Hepatocyte (in vitro differentiated cells): Measurements from ENCODE around the gene PEAK1.

ENCODE experiments used
- CTCF ChIP-seq: fragments of 200-600 bp; sonication (generic); IDR thresholded peaks from 2 replicates; pipeline ENCODE4 v1.5.1; 2016; ENCODE audit warnings: antibody characterized with exemption, mild to moderate bottlenecking; ENCODE audit not compliant: poor library complexity
- EZH2 ChIP-seq: fragments of 200-600 bp; sonication (generic); IDR thresholded peaks from 2 replicates; pipeline ENCODE4 v1.6.1; 2016; ENCODE audit warnings: antibody characterized with exemption, mild to moderate bottlenecking, borderline replicate concordance
- EZH2phosphoT487 ChIP-seq: fragments of 200-600 bp; sonication (generic); IDR thresholded peaks from one replicate; pipeline ENCODE4 v1.6.1; 2018; ENCODE audit warnings: antibody characterized with exemption, mild to moderate bottlenecking, low read depth, moderate library complexity; ENCODE audit not compliant: unreplicated experiment, severe bottlenecking

- TF ChIP-seq CTCF (no peak), EZH2phosphoT487 (no peak), EZH2 (no peak)
These were observed 176.8 kb downstream of the PEAK1 start for GRCh38 chr15:77243135-77243534.
